A549 (cell line): ENCODE measurements around the gene ZNRF2. TPM values are rescaled to one million over a fixed set of nuclear protein-coding genes. Genes with fewer than 3 reads are reported as not detected.
A peak's percentile ranks its signal among the peaks of the same experiment; 100 is the strongest.

Experiments used
- ATAC-seq, 2 experiments: fragments of 200-7000 bp in 1 of 2; fragments of >200 bp in 1 of 2; cut with Nextera tagmentation in 1 of 2; cut with Tn5 transposase in 1 of 2; 3 replicates each; pipeline versions ENCODE4 v1.8.0 to v1.9.1; 2018 to 2020; ENCODE audit warnings: mild to moderate bottlenecking in 1 of 2, moderate library complexity in 1 of 2
- CTCF ChIA-PET: fragments of 300-600 bp; sonication (Branson Sonifier 250); formaldehyde crosslinking; extraction: SDS; loops from one replicate; lab custom pipeline; 2021; ENCODE audit warnings: antibody characterized with exemption, inconsistent platforms; lab: Yijun Ruan, JAX
- POLR2A ChIA-PET: fragments of 350-600 bp; formaldehyde crosslinking; extraction: SDS; loops from one replicate; lab custom pipeline; 2021; ENCODE audit warnings: antibody characterized with exemption, inconsistent platforms; lab: Yijun Ruan, JAX
- DNase-seq, 2 experiments: peaks; one replicate each; pipeline versions ENCODE4 v3.0.0 to v3.0.0-alpha.2; 2011 to 2016; ENCODE audit warnings: low read depth in 1 of 2, low spot score in 1 of 2
- FAIRE-seq: peaks from 2 replicates; lab custom pipeline; 2011; peaks lifted over from hg19 to GRCh38; lab: Jason Lieb, UNC
- H3K27ac ChIP-seq, 2 experiments: fragments of >200 bp; sonication (Bioruptor Twin); formaldehyde crosslinking; 3 replicates each; pipeline ENCODE4 v1.5.1; 2016 to 2017
- H3K4me1 ChIP-seq: fragments of >200 bp; sonication (Bioruptor Twin); formaldehyde crosslinking; 3 replicates; pipeline ENCODE4 v1.6.1; 2016
- H3K4me2 ChIP-seq: fragments of >200 bp; sonication (Bioruptor Twin); formaldehyde crosslinking; 3 replicates; pipeline ENCODE4 v1.6.1; 2016
- H3K4me3 ChIP-seq: fragments of >200 bp; sonication (Bioruptor Twin); formaldehyde crosslinking; 3 replicates; pipeline ENCODE4 v1.5.1; 2016
- H3K9me3 ChIP-seq: fragments of >200 bp; sonication (Bioruptor Twin); formaldehyde crosslinking; 3 replicates; pipeline ENCODE4 v1.6.1; 2016
- BHLHE40 ChIP-seq: IDR thresholded peaks from 2 replicates; pipeline ENCODE4 v1.6.1; 2012; ENCODE audit warnings: low read depth, low read length, inconsistent platforms
- CTCF ChIP-seq: fragments of >200 bp; sonication (Bioruptor Twin); formaldehyde crosslinking; IDR thresholded peaks from 3 replicates; pipeline ENCODE4 v1.5.1; 2016
- EHF ChIP-seq: fragments of 250-450 bp; sonication (Bioruptor Pico); IDR thresholded peaks from 2 replicates; pipeline ENCODE4 v1.5.0; 2020; ENCODE audit warnings: mild to moderate bottlenecking
- ESRRA ChIP-seq: fragments of 150-350 bp; IDR thresholded peaks from 2 replicates; pipeline ENCODE4 v1.6.1; 2014; ENCODE audit warnings: mild to moderate bottlenecking, low read length, borderline replicate concordance
- FOSB ChIP-seq: fragments of 250-450 bp; sonication (Bioruptor Pico); IDR thresholded peaks from 2 replicates; pipeline ENCODE4 v1.5.0; 2020; ENCODE audit warnings: mild to moderate bottlenecking, moderate library complexity
- FOXS1 ChIP-seq: fragments of 250-450 bp; sonication (Bioruptor Pico); IDR thresholded peaks from 2 replicates; pipeline ENCODE4 v1.5.0; 2020; ENCODE audit warnings: mild to moderate bottlenecking, moderate library complexity
- GATA3 ChIP-seq: IDR thresholded peaks from 2 replicates; pipeline ENCODE4 v1.6.1; 2012; ENCODE audit warnings: borderline replicate concordance
- HOXA7 ChIP-seq: fragments of 250-450 bp; sonication (Bioruptor Pico); IDR thresholded peaks from 2 replicates; pipeline ENCODE4 v1.5.0; 2020; ENCODE audit warnings: mild to moderate bottlenecking, moderate library complexity
- HOXB5 ChIP-seq: fragments of 250-450 bp; sonication (Bioruptor Pico); IDR thresholded peaks from 2 replicates; pipeline ENCODE4 v1.5.0; 2020; ENCODE audit warnings: mild to moderate bottlenecking, moderate library complexity
- MAFK ChIP-seq: fragments of 450-650 bp; IDR thresholded peaks from 2 replicates; pipeline ENCODE4 v1.6.1; 2014; ENCODE audit not compliant: partially characterized antibody
- MAX ChIP-seq: IDR thresholded peaks from 2 replicates; pipeline ENCODE4 v1.6.1; 2012
- NR3C1 ChIP-seq: fragments of >200 bp; sonication (Bioruptor Twin); formaldehyde crosslinking; IDR thresholded peaks from 3 replicates; pipeline ENCODE4 v1.6.1; 2017
- PBX3 ChIP-seq: IDR thresholded peaks from 2 replicates; pipeline ENCODE4 v1.6.1; 2012
- RCOR1 ChIP-seq: fragments of 150-350 bp; IDR thresholded peaks from 2 replicates; pipeline ENCODE4 v1.6.1; 2014; ENCODE audit warnings: antibody characterized with exemption, low read length, low read depth
- SREBF2 ChIP-seq: fragments of 450-650 bp; IDR thresholded peaks from 2 replicates; pipeline ENCODE4 v1.6.1; 2014; ENCODE audit warnings: mild to moderate bottlenecking, moderate library complexity
- TFCP2L1 ChIP-seq: fragments of 250-450 bp; sonication (Bioruptor Pico); IDR thresholded peaks from 2 replicates; pipeline ENCODE4 v1.5.0; 2021; ENCODE audit warnings: mild to moderate bottlenecking
- ZFP36 ChIP-seq: fragments of 450-650 bp; IDR thresholded peaks from 2 replicates; pipeline ENCODE4 v1.6.1; 2014; ENCODE audit warnings: borderline replicate concordance; ENCODE audit not compliant: partially characterized antibody
- ZSCAN20 ChIP-seq: fragments of 250-450 bp; sonication (Bioruptor Pico); IDR thresholded peaks from 2 replicates; pipeline ENCODE4 v1.8.0; 2022; ENCODE audit warnings: mild to moderate bottlenecking, moderate library complexity
- WGBS: methylation state at CpG from one replicate; pipeline ENCODE4 v1.1.6; 2017; ENCODE audit errors: missing lambda C conversion rate; 5-methylcytosine and 5-hydroxymethylcytosine counted together
- polyA plus RNA-seq, 4 experiments: library from polyadenylated mRNA; depleted of rRNA in 3 of 4; stranded (reverse); fragments of >200 nt; fragmentation: RNase III in 1 of 4; extraction: RNeasy Plus Mini Kit Qiagen cat#74134 plus additional on column Dnase treatment in 1 of 4; gene quantifications; 2 replicates in 3 of 4; 3 replicates in 1 of 4; pipeline ENCODE4 v1.2.3, GENCODE V29; 2011 to 2017

ZNRF2 gene
- polyA plus RNA-seq, 2 of the 4 experiments (the other 2 are of a cell fraction), result 5.9 to 11.4 TPM

GRCh38 chr7:30322271-30323005 is 38.0 kb downstream of the ZNRF2 start:
- DNase-seq (no peak), ATAC-seq (peak; percentile 47 to 57; a peak in 2 of 6 replicates), FAIRE-seq (no peak)
- POLR2A ChIA-PET, result no interaction called here
- 81% methylated on average over 4 of the region's 4 CpGs for WGBS
- H3K4me1 ChIP-seq, result peaks cover 44% of the 10 kb centered on the region
- no peak overlapping the region for H3K27ac ChIP-seq
- TF ChIP-seq HOXB5 (CRISPR knock-in tag), result no peak
- TF ChIP-seq MAFK, result no peak
- TF ChIP-seq NR3C1, result no peak
- TF ChIP-seq ZSCAN20 (CRISPR knock-in tag), result no peak
- TF ChIP-seq MAX, result no peak
- TF ChIP-seq SREBF2, result no peak
- TF ChIP-seq CTCF, result no peak
- H3K4me3 ChIP-seq, result no peak overlapping the region
- peak overlapping the region; percentile 21; the same call in 1 of the 3 replicates for H3K4me2 ChIP-seq
- CTCF ChIA-PET, result interaction anchor here (0.7 to 1.7 kb wide), 8 partner anchors 11 to 242 kb away, joined by 3 to 6 read pairs (median 4); no protein-coding TSS in a partner anchor
- H3K9me3 ChIP-seq, result no peaks in the 10 kb centered on the region

- CTCF ChIA-PET, result interaction anchor here (0.7 to 1.7 kb wide), 7 partner anchors 11 to 241 kb away, joined by 3 to 6 read pairs (median 4); no protein-coding TSS in a partner anchor
- H3K4me2 ChIP-seq, result peak overlapping the region; percentile 21; the same call in 1 of the 3 replicates
- DNase-seq (no peak), ATAC-seq (no peak), FAIRE-seq (peak; percentile 32)
- H3K9me3 ChIP-seq, result no peaks in the 10 kb centered on the region
- 76% methylated on average over 2 of the region's 2 CpGs for WGBS
- POLR2A ChIA-PET, result no interaction called here
- TF ChIP-seq ZFP36, result no peak
- no peak for TF ChIP-seq FOSB (CRISPR knock-in tag)
- no peak for TF ChIP-seq ZSCAN20 (CRISPR knock-in tag)
- TF ChIP-seq PBX3, result no peak
- no peak for TF ChIP-seq ESRRA
- TF ChIP-seq GATA3, result no peak
- H3K4me1 ChIP-seq, result peaks cover 44% of the 10 kb centered on the region
- H3K27ac ChIP-seq, result no peak overlapping the region
- no peak overlapping the region for H3K4me3 ChIP-seq
Observed at GRCh38 chr7:30323006-30323355, 38.6 kb downstream of the ZNRF2 start.

GRCh38 chr7:30327813-30328212 is 43.4 kb downstream of the ZNRF2 start:
- H3K4me3 ChIP-seq, result no peak overlapping the region
- ATAC-seq, result no peak
- H3K4me1 ChIP-seq, result peaks cover 23% of the 10 kb centered on the region
- no peak for DNase-seq
- POLR2A ChIA-PET, result no interaction called here
- peak overlapping the region; percentile 20; the same call in 2 of the 3 replicates for H3K4me2 ChIP-seq
- H3K9me3 ChIP-seq, result no peaks in the 10 kb centered on the region
- CTCF ChIA-PET, result interaction anchor here (1.5 kb wide), 1 partner anchor 52 kb away, joined by 4 read pairs; no protein-coding TSS in a partner anchor
- no peak for FAIRE-seq
- 3% methylated on average over 1 of the region's 1 CpG for WGBS
- TF ChIP-seq FOXS1 (no peak), HOXB5 (CRISPR knock-in tag) (no peak), GATA3 (no peak), TFCP2L1 (CRISPR knock-in tag) (no peak), HOXA7 (no peak), RCOR1 (no peak), BHLHE40 (no peak), EHF (no peak)
- no peak overlapping the region for H3K27ac ChIP-seq
